Measurements from ENCODE around the gene NHS.

DNA sequence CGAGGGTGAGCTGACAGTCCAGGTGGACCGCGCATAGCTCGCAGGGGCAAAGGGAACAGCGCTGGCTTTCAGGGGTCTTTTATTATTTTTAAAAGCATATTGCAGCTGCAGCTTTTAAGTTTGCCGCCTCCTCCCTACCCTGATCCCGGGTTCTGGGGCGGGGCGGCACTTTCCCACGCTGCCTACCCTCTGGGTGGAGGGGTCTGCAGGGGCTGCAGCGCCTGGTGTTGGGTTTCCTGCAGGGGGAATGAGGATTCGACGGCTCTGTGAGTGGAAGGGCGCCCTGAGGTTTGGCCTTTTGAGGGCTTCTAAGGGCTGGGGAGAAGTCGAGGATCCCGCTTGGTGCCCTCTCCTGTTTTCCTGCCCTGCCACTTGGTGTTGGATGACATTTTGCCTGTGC, 281.6 kb downstream of the NHS start:
- no peak for TF ChIP-seq POLR2A (IDR thresholded peaks at IDR 0.05)
- TF ChIP-seq, protein P1, sequence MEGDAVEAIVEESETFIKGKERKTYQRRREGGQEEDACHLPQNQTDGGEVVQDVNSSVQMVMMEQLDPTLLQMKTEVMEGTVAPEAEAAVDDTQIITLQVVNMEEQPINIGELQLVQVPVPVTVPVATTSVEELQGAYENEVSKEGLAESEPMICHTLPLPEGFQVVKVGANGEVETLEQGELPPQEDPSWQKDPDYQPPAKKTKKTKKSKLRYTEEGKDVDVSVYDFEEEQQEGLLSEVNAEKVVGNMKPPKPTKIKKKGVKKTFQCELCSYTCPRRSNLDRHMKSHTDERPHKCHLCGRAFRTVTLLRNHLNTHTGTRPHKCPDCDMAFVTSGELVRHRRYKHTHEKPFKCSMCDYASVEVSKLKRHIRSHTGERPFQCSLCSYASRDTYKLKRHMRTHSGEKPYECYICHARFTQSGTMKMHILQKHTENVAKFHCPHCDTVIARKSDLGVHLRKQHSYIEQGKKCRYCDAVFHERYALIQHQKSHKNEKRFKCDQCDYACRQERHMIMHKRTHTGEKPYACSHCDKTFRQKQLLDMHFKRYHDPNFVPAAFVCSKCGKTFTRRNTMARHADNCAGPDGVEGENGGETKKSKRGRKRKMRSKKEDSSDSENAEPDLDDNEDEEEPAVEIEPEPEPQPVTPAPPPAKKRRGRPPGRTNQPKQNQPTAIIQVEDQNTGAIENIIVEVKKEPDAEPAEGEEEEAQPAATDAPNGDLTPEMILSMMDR (IDR thresholded peaks at IDR 0.05): no peak
